Thoracic aorta (tissue), 2 donors: Measurements from ENCODE around the gene GTF2B. TPM values are rescaled to one million over a fixed set of nuclear protein-coding genes. Genes with fewer than 3 reads are reported as not detected.
"Not testable (repeated sequence)": the region's sequence is repeated elsewhere in the genome, so short reads cannot be mapped to it uniquely, and the experiment has no call there.

Source experiments
- ATAC-seq: fragments of 150-250 bp; one replicate; pipeline ENCODE4 v1.8.0; 2017; ENCODE audit warnings: low read depth; ENCODE audit not compliant: insufficient number of reproducible peaks, low FRiP score
- DNase-seq: peaks from one replicate; pipeline ENCODE4 v3.0.0-alpha.2; 2020; ENCODE audit warnings: low spot score
- H3K27ac ChIP-seq, 2 donors: fragments of 200-600 bp; sonication (generic); 1 replicate in 1 of 2; 2 replicates in 1 of 2; pipeline ENCODE4 v1.5.1; 2016; ENCODE audit warnings: mild to moderate bottlenecking in 2 of 2, moderate library complexity in 2 of 2
- H3K27me3 ChIP-seq: fragments of 200-600 bp; sonication (generic); replicated peaks from 2 replicates; pipeline ENCODE4 v1.6.0; 2016; ENCODE audit warnings: mild to moderate bottlenecking; ENCODE audit not compliant: insufficient read depth
- H3K36me3 ChIP-seq: fragments of 200-600 bp; sonication (generic); one replicate; pipeline ENCODE4 v1.5.1; 2016
- H3K4me1 ChIP-seq, 2 donors: fragments of 200-600 bp; sonication (generic); 1 replicate in 1 of 2; 2 replicates in 1 of 2; pipeline versions ENCODE4 v1.5.1 to v1.6.0; 2016; ENCODE audit warnings: low read depth in 2 of 2, mild to moderate bottlenecking in 1 of 2; ENCODE audit not compliant: control insufficient read depth in 1 of 2
- H3K4me3 ChIP-seq: fragments of 200-600 bp; sonication (generic); 2 replicates; pipeline ENCODE4 v1.5.1; 2016; ENCODE audit warnings: mild to moderate bottlenecking
- H3K9me3 ChIP-seq: fragments of 200-600 bp; sonication (generic); 2 replicates; pipeline ENCODE4 v1.5.1; 2016
- total RNA-seq, 2 donors: library from RNA; depleted of rRNA; stranded (reverse); fragments of >200 nt; gene quantifications; one replicate each; pipeline versions ENCODE4 v1.1.0 to v1.2.3, GENCODE V29; 2016
- TF ChIP-seq, protein P1 (sequence below): fragments of 200-600 bp; sonication (generic); IDR thresholded peaks from one replicate; pipeline ENCODE4 v1.5.1; 2019; ENCODE audit warnings: antibody characterized with exemption

Gene GTF2B
- total RNA-seq, 2 donors from 2014 or later, result 17.3 to 27.4 TPM

DNA sequence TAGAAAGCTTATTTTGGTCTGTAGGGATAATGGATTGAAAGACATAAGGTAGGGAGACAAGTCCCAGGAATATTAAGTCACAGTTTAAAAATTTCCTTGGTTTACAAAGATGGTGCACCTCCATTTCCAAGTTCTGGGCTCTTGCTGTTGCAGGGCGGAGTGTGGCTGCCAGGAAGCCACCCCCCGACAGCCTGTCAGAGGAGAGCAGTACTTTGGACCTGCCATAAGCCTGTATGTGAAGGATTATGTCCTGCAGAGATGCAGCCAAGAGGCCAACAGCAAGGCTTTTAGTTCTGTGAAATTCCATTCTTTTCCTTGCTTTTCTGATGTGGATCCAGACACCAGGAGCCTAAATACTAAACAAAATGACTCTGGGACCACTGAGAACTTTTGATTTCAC lies 31.9 kb upstream of the GTF2B start:
- no peak for ATAC-seq
- Histone ChIP-seq H3K9me3 (peaks cover 3% of the 10 kb centered on the region), H3K4me3 (no peak overlapping the region), H3K27me3 (no peaks in the 10 kb centered on the region), H3K27ac (no peak overlapping the region), H3K4me1 (no peaks in the 10 kb centered on the region), H3K36me3 (peaks cover 18% of the 10 kb centered on the region)
- TF ChIP-seq, protein P1, sequence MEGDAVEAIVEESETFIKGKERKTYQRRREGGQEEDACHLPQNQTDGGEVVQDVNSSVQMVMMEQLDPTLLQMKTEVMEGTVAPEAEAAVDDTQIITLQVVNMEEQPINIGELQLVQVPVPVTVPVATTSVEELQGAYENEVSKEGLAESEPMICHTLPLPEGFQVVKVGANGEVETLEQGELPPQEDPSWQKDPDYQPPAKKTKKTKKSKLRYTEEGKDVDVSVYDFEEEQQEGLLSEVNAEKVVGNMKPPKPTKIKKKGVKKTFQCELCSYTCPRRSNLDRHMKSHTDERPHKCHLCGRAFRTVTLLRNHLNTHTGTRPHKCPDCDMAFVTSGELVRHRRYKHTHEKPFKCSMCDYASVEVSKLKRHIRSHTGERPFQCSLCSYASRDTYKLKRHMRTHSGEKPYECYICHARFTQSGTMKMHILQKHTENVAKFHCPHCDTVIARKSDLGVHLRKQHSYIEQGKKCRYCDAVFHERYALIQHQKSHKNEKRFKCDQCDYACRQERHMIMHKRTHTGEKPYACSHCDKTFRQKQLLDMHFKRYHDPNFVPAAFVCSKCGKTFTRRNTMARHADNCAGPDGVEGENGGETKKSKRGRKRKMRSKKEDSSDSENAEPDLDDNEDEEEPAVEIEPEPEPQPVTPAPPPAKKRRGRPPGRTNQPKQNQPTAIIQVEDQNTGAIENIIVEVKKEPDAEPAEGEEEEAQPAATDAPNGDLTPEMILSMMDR, result no peak
- DNase-seq, result no peak

DNA sequence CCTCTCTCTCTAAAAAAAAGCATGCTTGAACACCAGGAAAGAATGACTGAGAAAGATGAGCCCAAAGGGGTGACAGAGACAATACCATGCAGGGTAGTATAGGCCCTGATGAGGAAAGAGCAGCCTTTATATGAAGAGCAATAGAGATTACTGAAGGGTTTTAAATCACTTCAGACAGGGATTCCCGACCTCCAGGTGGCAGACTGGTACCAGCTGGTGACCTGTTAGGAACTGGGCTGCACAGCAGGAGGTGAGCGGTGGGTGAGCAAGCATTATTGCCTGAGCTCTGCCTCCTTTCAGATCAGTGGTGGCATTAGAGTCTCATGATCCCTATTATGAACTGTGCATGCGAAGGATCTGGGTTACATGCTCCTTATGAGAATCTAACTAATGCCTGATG lies 30.8 kb upstream of the GTF2B start:
- H3K4me3 ChIP-seq, result no peak overlapping the region
- peaks cover 18% of the 10 kb centered on the region for H3K36me3 ChIP-seq
- TF ChIP-seq, protein P1, result no peak
- no peaks in the 10 kb centered on the region for H3K27me3 ChIP-seq
- DNase-seq, result no peak
- ATAC-seq, result no peak
- H3K27ac ChIP-seq, result no peak overlapping the region
- H3K4me1 ChIP-seq, result no peaks in the 10 kb centered on the region
- peaks cover 13% of the 10 kb centered on the region for H3K9me3 ChIP-seq

DNA sequence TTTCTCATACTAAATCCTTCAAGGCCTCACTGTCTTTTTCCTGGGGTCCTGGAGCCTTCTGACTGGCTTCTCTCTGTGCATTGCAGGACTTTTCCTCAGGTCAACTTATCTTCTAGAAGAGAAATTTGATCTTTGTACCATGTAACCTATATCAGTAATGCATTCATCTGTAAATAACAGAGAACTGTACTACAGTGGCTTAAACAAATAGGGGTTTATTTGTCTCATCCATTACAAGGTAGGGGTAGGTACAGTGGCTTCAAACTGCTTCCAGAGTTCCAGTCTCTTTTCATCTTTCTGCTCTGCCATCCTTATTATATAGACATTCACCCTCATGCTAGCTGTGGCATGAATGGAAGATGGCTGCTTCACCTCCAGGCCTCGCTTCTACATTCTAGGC lies 29.5 kb upstream of the GTF2B start:
- Histone ChIP-seq H3K9me3 (peaks cover 25% of the 10 kb centered on the region), H3K4me3 (no peak overlapping the region), H3K36me3 (peaks cover 18% of the 10 kb centered on the region), H3K27ac (no peak overlapping the region), H3K4me1 (no peaks in the 10 kb centered on the region), H3K27me3 (no peaks in the 10 kb centered on the region)
- TF ChIP-seq, protein P1, result no peak
- DNase-seq (no peak), ATAC-seq (no peak)

DNA sequence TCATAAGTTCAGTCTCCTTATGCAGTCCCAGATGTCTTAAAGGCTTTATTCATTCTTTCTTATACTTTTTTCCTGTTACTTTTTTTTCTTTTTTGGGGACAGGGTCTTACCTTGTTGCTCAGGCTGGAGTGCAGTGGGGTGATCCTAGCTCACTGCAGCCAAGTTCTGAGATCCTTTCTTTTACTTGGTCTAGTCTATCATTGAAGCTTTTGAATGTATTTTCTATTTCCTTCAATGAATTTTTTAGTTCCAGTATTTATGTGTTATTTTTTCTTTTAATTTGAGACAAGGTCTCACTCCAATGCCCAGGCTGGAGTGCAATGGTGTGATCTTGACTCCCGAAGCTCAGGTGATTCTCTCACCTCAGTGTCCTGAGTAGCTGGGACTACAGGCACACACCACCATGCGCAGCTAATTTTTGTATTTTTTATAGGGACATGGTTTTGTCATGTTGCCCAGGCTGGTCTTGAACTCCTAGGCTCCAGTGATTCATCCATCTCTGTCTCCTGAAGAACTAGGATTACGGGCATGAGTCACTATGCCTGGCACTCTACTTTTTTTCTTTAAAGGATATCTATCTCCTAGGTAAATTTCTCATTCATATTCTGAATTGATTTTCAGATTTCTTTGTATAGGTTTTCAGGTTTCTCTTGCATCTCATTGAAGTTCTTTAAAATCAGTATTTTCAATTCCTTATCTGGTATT lies 26.1 kb upstream of the GTF2B start:
- DNase-seq, result no peak
- Histone ChIP-seq H3K27ac (no peak overlapping the region), H3K36me3 (no peaks in the 10 kb centered on the region), H3K4me1 (no peaks in the 10 kb centered on the region), H3K9me3 (peaks cover 25% of the 10 kb centered on the region), H3K27me3 (no peaks in the 10 kb centered on the region), H3K4me3 (no peak overlapping the region)
- no peak for ATAC-seq
- TF ChIP-seq, protein P1, result no peak

DNA sequence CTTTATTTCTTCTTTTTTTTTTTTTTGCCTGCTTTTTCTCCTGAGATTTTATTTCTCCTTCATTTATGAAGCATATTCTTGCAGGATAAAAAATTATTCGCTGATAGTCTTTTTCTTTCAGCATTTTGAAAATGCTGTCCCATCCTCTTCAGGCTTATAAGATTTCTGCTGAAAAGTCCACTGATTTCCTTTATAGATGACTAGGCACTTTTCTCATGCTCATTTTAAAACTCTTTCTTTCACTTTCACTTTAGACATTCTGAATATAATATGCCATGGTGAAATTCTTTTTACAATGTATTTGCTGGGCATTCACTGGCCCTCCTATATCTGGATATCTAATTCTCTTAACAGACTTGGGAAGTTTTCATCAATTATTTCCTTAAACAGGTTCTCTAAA lies 25.5 kb upstream of the GTF2B start:
- TF ChIP-seq, protein P1, result no peak
- Histone ChIP-seq H3K27me3 (no peaks in the 10 kb centered on the region), H3K27ac (no peak overlapping the region), H3K9me3 (peaks cover 25% of the 10 kb centered on the region), H3K4me3 (no peak overlapping the region), H3K36me3 (no peaks in the 10 kb centered on the region), H3K4me1 (no peaks in the 10 kb centered on the region)
- ATAC-seq (no peak), DNase-seq (no peak)

DNA sequence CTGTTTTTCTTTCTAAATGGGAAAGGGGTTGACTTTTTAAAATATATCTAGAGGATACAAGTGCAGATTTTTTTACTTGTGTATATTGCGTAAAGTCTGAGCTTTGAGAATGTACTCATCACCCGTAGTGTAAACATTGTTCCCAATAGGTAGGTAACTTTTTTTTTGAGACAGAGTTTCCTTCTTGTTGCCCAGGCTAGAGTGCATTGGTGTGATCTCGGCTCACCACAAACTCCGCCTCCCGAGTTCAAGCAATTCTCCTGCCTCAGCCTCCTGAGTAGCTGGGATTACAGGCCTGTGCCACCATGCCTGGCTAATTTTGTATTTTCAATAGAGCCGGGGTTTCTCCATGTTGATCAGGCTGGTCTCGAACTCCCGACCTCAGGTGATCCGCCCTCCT lies 20.4 kb upstream of the GTF2B start:
- not testable (repeated sequence) for ATAC-seq, DNase-seq, H3K27me3 ChIP-seq, H3K4me3 ChIP-seq, H3K4me1 ChIP-seq, H3K36me3 ChIP-seq, H3K9me3 ChIP-seq, H3K27ac ChIP-seq
